Endothelial cell of umbilical vein (primary cell): ENCODE measurements around the gene MIEN1.

Source experiments
- POLR2A ChIP-seq: IDR thresholded peaks from 2 replicates; pipeline ENCODE4 v1.6.1; 2012; ENCODE audit warnings: low read depth, mild to moderate bottlenecking, control low read depth, low read length
- TF ChIP-seq, protein P1 (sequence below), 2 donors: IDR thresholded peaks; 1 replicate in 1 of 2; 2 replicates in 1 of 2; pipeline ENCODE4 v1.5.1; 2011; ENCODE audit warnings: low read length in 2 of 2, mild to moderate bottlenecking in 2 of 2, moderate library complexity in 2 of 2, control low read depth in 1 of 2, inconsistent platforms in 1 of 2, low read depth in 1 of 2; ENCODE audit not compliant: insufficient read depth in 1 of 2; ENCODE audit errors: extremely low read depth in 1 of 2

DNA sequence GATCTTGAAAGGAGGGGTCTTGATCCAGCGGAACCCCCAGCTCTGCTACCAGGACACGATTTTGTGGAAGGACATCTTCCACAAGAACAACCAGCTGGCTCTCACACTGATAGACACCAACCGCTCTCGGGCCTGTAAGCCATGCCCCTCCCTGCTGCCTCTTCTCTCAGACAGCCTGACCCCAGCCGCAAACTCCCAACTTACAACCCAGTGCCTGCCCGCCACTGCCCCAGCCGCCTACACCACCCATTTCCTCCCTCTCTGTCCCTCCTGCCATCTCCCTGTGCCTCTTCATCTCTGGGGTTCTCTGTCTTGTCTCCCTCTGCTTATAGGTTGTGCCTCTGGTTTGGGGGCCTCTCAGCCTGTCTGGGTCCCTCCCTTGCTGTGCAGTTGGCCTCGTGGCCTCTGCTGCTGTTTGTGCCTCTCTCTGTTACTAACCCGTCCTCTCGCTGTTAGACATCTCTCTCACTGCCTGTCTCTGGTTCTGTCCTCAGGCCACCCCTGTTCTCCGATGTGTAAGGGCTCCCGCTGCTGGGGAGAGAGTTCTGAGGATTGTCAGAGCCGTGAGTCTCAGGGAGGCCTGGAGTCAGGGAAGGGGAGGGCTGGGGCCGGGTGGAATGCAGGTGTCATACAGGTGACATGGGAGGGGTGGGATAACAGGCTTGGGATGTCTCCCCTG, 20.9 kb downstream of the MIEN1 start:
- TF ChIP-seq, protein P1, sequence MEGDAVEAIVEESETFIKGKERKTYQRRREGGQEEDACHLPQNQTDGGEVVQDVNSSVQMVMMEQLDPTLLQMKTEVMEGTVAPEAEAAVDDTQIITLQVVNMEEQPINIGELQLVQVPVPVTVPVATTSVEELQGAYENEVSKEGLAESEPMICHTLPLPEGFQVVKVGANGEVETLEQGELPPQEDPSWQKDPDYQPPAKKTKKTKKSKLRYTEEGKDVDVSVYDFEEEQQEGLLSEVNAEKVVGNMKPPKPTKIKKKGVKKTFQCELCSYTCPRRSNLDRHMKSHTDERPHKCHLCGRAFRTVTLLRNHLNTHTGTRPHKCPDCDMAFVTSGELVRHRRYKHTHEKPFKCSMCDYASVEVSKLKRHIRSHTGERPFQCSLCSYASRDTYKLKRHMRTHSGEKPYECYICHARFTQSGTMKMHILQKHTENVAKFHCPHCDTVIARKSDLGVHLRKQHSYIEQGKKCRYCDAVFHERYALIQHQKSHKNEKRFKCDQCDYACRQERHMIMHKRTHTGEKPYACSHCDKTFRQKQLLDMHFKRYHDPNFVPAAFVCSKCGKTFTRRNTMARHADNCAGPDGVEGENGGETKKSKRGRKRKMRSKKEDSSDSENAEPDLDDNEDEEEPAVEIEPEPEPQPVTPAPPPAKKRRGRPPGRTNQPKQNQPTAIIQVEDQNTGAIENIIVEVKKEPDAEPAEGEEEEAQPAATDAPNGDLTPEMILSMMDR (IDR thresholded peaks at IDR 0.05; ENCODE audit: extremely low read depth in 1 of 2, insufficient read depth in 1 of 2, low read depth in 1 of 2, low read length in 2 of 2), result no peak
- TF ChIP-seq POLR2A, result no peak
